GM12891 (cell line): Measurements from ENCODE around the gene CBFA2T2.
"Not testable (repeated sequence)": the region's sequence is repeated elsewhere in the genome, so short reads cannot be mapped to it uniquely, and the experiment has no call there.

Experiments used
- DNase-seq: peaks from one replicate; pipeline ENCODE4 v3.0.0; 2011; ENCODE audit warnings: low spot score; ENCODE audit not compliant: insufficient read length
- FAIRE-seq: peaks from 2 replicates; lab custom pipeline; 2011; peaks lifted over from hg19 to GRCh38; lab: Jason Lieb, UNC
- PAX5 ChIP-seq: IDR thresholded peaks from 2 replicates; pipeline ENCODE4 v1.6.1; 2011; ENCODE audit warnings: low read length, moderate library complexity, mild to moderate bottlenecking; ENCODE audit not compliant: insufficient read depth, severe bottlenecking
- POLR2A ChIP-seq: IDR thresholded peaks from 2 replicates; pipeline ENCODE4 v1.6.1; 2011; ENCODE audit warnings: low read depth, low read length, control low read depth
- POLR2AphosphoS5 ChIP-seq: IDR thresholded peaks from 2 replicates; pipeline ENCODE4 v1.6.1; 2011; ENCODE audit warnings: low read depth, low read length, control low read depth
- POU2F2 ChIP-seq: IDR thresholded peaks from 2 replicates; pipeline ENCODE4 v1.6.1; 2011; ENCODE audit warnings: low read depth, mild to moderate bottlenecking, control low read depth, low read length, moderate library complexity
- SPI1 ChIP-seq: IDR thresholded peaks from 2 replicates; pipeline ENCODE4 v1.6.1; 2011; ENCODE audit warnings: low read depth, low read length, control low read depth
- TAF1 ChIP-seq: IDR thresholded peaks from 2 replicates; pipeline ENCODE4 v1.6.1; 2011; ENCODE audit warnings: low read depth, low read length, control low read depth

The CBFA2T2 gene

GRCh38 chr20:33693289-33693688 is 203.4 kb downstream of the CBFA2T2 start:
- DNase-seq (no peak), FAIRE-seq (no peak)
- TF ChIP-seq PAX5: no peak
- TF ChIP-seq SPI1: no peak
- no peak for TF ChIP-seq POLR2A
- TF ChIP-seq TAF1: no peak
- TF ChIP-seq POLR2AphosphoS5: no peak
- no peak for TF ChIP-seq POU2F2

DNA sequence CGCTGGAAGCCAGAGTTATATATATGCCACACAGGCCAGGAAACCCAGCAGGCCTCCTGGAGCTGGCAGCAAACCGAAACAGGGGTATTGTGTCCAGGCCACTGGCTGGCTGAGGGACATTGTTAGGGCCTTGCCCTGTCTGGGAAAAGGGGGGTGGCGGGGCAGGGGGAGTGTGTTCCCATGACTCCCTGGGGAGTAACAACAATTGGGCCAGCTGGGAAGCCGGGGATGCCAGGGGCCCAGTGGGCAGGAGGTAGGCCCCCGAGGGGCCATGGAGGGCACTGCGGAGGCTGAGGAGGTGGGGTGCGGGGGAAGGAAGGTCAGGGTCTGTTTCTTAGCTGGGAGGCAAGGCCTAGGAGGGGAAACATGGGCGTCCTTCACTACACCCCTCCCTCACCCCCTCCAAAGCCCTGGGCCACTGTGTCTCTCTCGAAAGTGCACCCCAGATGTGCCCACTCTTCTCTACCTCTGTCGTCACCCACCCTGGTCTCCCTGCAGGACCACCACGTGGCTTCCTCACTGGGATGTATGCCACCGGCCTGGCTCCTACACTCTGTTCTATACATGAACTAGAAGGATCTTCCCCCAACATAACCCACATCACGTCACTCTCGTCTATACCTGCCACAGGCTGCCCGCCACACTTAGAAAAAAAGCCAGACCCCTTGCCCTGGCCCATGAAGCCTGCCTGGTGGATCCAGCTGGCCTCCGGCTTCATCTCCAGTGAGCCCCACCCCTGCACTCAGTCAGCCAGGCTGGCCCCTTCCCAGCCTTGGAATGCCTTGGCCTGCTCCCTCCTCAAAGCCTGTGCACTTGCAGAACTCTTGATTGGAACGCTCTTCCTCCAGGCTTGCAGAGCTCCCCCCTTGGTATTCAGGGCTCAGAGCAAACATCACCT is 204.1 kb downstream of the CBFA2T2 start:
- TF ChIP-seq POLR2A (no peak), PAX5 (no peak), TAF1 (no peak), POLR2AphosphoS5 (no peak), POU2F2 (no peak), SPI1 (no peak)
- FAIRE-seq (no peak), DNase-seq (no peak)

DNA sequence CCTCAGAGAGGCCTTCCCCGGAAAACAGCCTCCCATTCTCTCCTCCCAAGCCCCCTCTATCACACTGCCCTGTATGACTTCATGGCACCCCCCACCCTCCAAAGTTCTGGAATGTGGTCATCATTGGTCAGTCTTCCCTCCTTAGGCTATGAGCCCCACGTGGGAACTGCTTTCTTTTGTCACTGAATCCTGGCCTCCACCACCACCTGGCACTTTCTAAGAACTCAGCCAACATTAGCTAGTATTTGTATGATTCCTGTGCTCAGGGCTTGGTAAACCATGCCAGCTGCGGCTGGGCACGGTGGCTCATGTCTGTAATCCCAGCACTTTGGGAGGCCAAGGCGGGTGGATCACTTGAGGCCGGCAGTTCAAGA is 204.7 kb downstream of the CBFA2T2 start:
- FAIRE-seq: no peak
- DNase-seq: no peak
- TF ChIP-seq POLR2A (no peak), POU2F2 (no peak), PAX5 (no peak), SPI1 (no peak), TAF1 (no peak), POLR2AphosphoS5 (no peak)

GRCh38 chr20:33696448-33696847 is 206.6 kb downstream of the CBFA2T2 start:
- DNase-seq: no peak
- TF ChIP-seq POLR2A (no peak), TAF1 (no peak), POLR2AphosphoS5 (no peak), PAX5 (no peak), POU2F2 (no peak), SPI1 (no peak)
- FAIRE-seq: no peak

DNA sequence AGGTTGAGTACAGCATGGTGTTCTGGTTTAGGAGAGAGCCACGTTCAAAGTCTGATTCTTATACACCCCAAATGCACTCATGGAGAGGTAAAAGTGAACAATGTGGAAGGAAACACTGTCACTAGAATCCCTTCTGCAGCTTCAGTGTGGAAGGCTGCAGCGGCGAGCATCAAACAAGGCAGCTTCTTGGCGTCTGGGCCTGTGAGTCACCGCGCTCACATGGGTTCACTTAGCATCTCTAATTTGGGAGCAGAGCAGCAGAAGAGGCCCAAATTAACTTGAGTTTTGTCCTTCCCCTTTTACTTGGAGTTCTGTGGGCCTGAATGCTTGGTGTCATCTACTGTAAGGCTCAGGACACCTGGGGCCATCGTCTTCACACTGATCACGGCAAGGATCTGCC is 207.2 kb downstream of the CBFA2T2 start:
- no peak for TF ChIP-seq POLR2A
- TF ChIP-seq SPI1: no peak
- no peak for TF ChIP-seq TAF1
- no peak for TF ChIP-seq PAX5
- no peak for TF ChIP-seq POLR2AphosphoS5
- no peak for TF ChIP-seq POU2F2
- DNase-seq: no peak
- FAIRE-seq: no peak

DNA sequence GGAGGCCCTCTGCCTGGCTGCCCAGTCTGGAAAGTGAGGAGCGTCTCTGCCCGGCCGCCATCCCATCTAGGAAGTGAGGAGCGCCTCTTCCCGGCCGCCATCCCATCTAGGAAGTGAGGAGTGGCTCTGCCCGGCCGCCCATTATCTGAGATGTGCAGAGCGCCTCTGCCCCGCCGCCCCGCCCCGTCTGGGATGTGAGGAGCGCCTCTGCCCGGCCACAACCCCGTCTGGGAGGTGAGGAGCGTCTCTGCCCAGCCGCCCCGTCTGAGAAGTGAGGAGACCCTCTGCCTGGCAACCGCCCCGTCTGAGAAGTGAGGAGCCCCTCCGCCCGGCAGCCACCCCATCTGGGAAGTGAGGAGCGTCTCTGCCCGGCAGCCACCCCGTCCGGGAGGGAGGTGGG is 209.1 kb downstream of the CBFA2T2 start:
- DNase-seq, FAIRE-seq: not testable (repeated sequence)
